GM23338 (cell line): ENCODE measurements around the gene RSRC2. TPM values are rescaled to one million over a fixed set of nuclear protein-coding genes. Genes with fewer than 3 reads are reported as not detected.

ENCODE experiments used
- ATAC-seq: fragments of 200-7000 bp; cut with Tn5 transposase; 3 replicates; pipeline ENCODE4 v1.9.1; 2020
- DNase-seq: peaks from one replicate; pipeline ENCODE4 v3.0.0-alpha.2; 2015; ENCODE audit warnings: low spot score
- H2AFZ ChIP-seq: fragments of 200-600 bp; sonication (generic); 2 replicates; pipeline ENCODE4 v1.8.0; 2016; ENCODE audit warnings: antibody characterized with exemption, mild to moderate bottlenecking, moderate library complexity
- H3F3A ChIP-seq: fragments of 200-600 bp; sonication (generic); replicated peaks from 2 replicates; pipeline ENCODE4 v1.8.0; 2017; ENCODE audit warnings: antibody characterized with exemption, mixed run types, low read depth
- H3K27ac ChIP-seq: fragments of 200-600 bp; sonication (generic); 2 replicates; pipeline ENCODE4 v1.6.1; 2016; ENCODE audit warnings: low read depth
- H3K27me3 ChIP-seq: fragments of 200-600 bp; sonication (generic); 2 replicates; pipeline ENCODE4 v1.8.0; 2016; ENCODE audit warnings: mild to moderate bottlenecking, mixed run types, moderate library complexity; ENCODE audit not compliant: insufficient read depth
- H3K36me3 ChIP-seq: fragments of 200-600 bp; sonication (generic); 2 replicates; pipeline ENCODE4 v1.8.0; 2016; ENCODE audit warnings: mild to moderate bottlenecking; ENCODE audit not compliant: insufficient read depth
- H3K4me1 ChIP-seq: fragments of 200-600 bp; sonication (generic); 2 replicates; pipeline ENCODE4 v1.8.0; 2016; ENCODE audit warnings: mild to moderate bottlenecking, moderate library complexity; ENCODE audit not compliant: insufficient read depth
- H3K4me2 ChIP-seq: fragments of 200-600 bp; sonication (generic); 2 replicates; pipeline ENCODE4 v1.7.1; 2017; ENCODE audit warnings: mixed run types
- H3K4me3 ChIP-seq: fragments of 200-600 bp; sonication (generic); 2 replicates; pipeline ENCODE4 v1.6.1; 2016; ENCODE audit warnings: mixed run types
- H3K79me2 ChIP-seq: fragments of 200-600 bp; sonication (generic); replicated peaks from 2 replicates; pipeline ENCODE4 v1.8.0; 2017; ENCODE audit warnings: mild to moderate bottlenecking; ENCODE audit not compliant: insufficient read depth
- H3K9me2 ChIP-seq: fragments of 200-600 bp; sonication (generic); 2 replicates; pipeline ENCODE4 v1.8.0; 2017; ENCODE audit not compliant: insufficient read depth
- H4K20me1 ChIP-seq: fragments of 200-600 bp; sonication (generic); replicated peaks from 2 replicates; pipeline ENCODE4 v1.8.0; 2017; ENCODE audit warnings: mild to moderate bottlenecking; ENCODE audit not compliant: insufficient read depth
- H3K27ac Mint-ChIP-seq: 2 replicates; pipeline ENCODE4 v1.8.0; 2020; ENCODE audit warnings: inconsistent platforms, mild to moderate bottlenecking, moderate library complexity, mixed read lengths
- H3K27me3 Mint-ChIP-seq: 3 replicates; pipeline ENCODE4 v1.8.0; 2022; ENCODE audit warnings: low read depth, mild to moderate bottlenecking, moderate library complexity, mixed read lengths, inconsistent platforms; ENCODE audit not compliant: insufficient read depth, poor library complexity
- H3K36me3 Mint-ChIP-seq: 3 replicates; pipeline ENCODE4 v1.8.0; 2021; ENCODE audit warnings: low read depth, mild to moderate bottlenecking, inconsistent platforms, moderate library complexity, mixed read lengths
- H3K4me1 Mint-ChIP-seq: 3 replicates; pipeline ENCODE4 v1.8.0; 2020; ENCODE audit warnings: mild to moderate bottlenecking, inconsistent platforms, mixed read lengths
- H3K4me3 Mint-ChIP-seq: 3 replicates; pipeline ENCODE4 v1.8.0; 2021; ENCODE audit warnings: moderate library complexity, mild to moderate bottlenecking, inconsistent platforms, mixed read lengths
- H3K9me3 Mint-ChIP-seq: 3 replicates; pipeline ENCODE4 v1.8.0; 2020; ENCODE audit warnings: moderate library complexity, mild to moderate bottlenecking, inconsistent platforms, mixed read lengths
- CREB1 ChIP-seq: fragments of 250-450 bp; sonication (Bioruptor Pico); IDR thresholded peaks from 2 replicates; pipeline ENCODE4 v1.5.0; 2020; ENCODE audit warnings: low read depth, mild to moderate bottlenecking, moderate library complexity
- ETS1 ChIP-seq: IDR thresholded peaks from 2 replicates; pipeline ENCODE4 v1.6.1; 2016; ENCODE audit warnings: antibody characterized with exemption
- EZH2 ChIP-seq: fragments of 200-600 bp; sonication (generic); IDR thresholded peaks from one replicate; pipeline ENCODE4 v1.8.0; 2017; ENCODE audit warnings: antibody characterized with exemption, mild to moderate bottlenecking, low read depth; ENCODE audit not compliant: unreplicated experiment
- EZH2phosphoT487 ChIP-seq: fragments of 200-600 bp; sonication (generic); IDR thresholded peaks from one replicate; pipeline ENCODE4 v1.8.1; 2018; ENCODE audit warnings: antibody characterized with exemption; ENCODE audit not compliant: unreplicated experiment
- JUNB ChIP-seq: IDR thresholded peaks from one replicate; pipeline ENCODE4 v1.6.1; 2016; ENCODE audit warnings: antibody characterized with exemption; ENCODE audit not compliant: unreplicated experiment
- NANOG ChIP-seq: IDR thresholded peaks from 2 replicates; pipeline ENCODE4 v1.6.1; 2016; ENCODE audit warnings: antibody characterized with exemption, borderline replicate concordance
- POLR2AphosphoS5 ChIP-seq: IDR thresholded peaks from 2 replicates; pipeline ENCODE4 v1.6.1; 2016; ENCODE audit warnings: antibody characterized with exemption, low read depth
- STAT1 ChIP-seq: IDR thresholded peaks from one replicate; pipeline ENCODE4 v1.6.1; 2016; ENCODE audit warnings: antibody characterized with exemption; ENCODE audit not compliant: unreplicated experiment
- ZNF114 ChIP-seq: fragments of 250-450 bp; sonication (Bioruptor Pico); IDR thresholded peaks from 2 replicates; pipeline ENCODE4 v1.5.0; 2020; ENCODE audit warnings: mild to moderate bottlenecking, moderate library complexity
- ZNF331 ChIP-seq: fragments of 250-450 bp; sonication (Bioruptor Pico); IDR thresholded peaks from 2 replicates; pipeline ENCODE4 v1.5.0; 2020; ENCODE audit warnings: low read depth, mild to moderate bottlenecking, moderate library complexity
- polyA plus RNA-seq: library from polyadenylated mRNA; unstranded; fragments of >200 nt; fragmentation: Nextera tagmentation; extraction: Ambion mirVana; gene quantifications from 2 replicates; pipeline ENCODE4 v1.2.1, GENCODE V29; 2016
- total RNA-seq: library from RNA; depleted of rRNA; stranded (reverse); fragments of >200 nt; shearing (Covaris generic); gene quantifications from 2 replicates; pipeline ENCODE4 v1.2.3, GENCODE V29; 2014
- TF ChIP-seq, protein P1 (sequence below): fragments of 250-450 bp; sonication (Bioruptor Pico); IDR thresholded peaks from 2 replicates; pipeline ENCODE4 v1.5.0; 2020; ENCODE audit warnings: mild to moderate bottlenecking, moderate library complexity
- TF ChIP-seq, protein P2 (sequence below): IDR thresholded peaks from one replicate; pipeline ENCODE4 v1.6.1; 2018; ENCODE audit warnings: antibody characterized with exemption; ENCODE audit not compliant: unreplicated experiment

The RSRC2 gene
- total and polyA plus RNA-seq, 2 experiments from 2014 or later, result 76.3 to 184 TPM

GRCh38 chr12:122538496-122538895 lies 11.8 kb upstream of the RSRC2 start (continued):
- TF ChIP-seq, protein P1, sequence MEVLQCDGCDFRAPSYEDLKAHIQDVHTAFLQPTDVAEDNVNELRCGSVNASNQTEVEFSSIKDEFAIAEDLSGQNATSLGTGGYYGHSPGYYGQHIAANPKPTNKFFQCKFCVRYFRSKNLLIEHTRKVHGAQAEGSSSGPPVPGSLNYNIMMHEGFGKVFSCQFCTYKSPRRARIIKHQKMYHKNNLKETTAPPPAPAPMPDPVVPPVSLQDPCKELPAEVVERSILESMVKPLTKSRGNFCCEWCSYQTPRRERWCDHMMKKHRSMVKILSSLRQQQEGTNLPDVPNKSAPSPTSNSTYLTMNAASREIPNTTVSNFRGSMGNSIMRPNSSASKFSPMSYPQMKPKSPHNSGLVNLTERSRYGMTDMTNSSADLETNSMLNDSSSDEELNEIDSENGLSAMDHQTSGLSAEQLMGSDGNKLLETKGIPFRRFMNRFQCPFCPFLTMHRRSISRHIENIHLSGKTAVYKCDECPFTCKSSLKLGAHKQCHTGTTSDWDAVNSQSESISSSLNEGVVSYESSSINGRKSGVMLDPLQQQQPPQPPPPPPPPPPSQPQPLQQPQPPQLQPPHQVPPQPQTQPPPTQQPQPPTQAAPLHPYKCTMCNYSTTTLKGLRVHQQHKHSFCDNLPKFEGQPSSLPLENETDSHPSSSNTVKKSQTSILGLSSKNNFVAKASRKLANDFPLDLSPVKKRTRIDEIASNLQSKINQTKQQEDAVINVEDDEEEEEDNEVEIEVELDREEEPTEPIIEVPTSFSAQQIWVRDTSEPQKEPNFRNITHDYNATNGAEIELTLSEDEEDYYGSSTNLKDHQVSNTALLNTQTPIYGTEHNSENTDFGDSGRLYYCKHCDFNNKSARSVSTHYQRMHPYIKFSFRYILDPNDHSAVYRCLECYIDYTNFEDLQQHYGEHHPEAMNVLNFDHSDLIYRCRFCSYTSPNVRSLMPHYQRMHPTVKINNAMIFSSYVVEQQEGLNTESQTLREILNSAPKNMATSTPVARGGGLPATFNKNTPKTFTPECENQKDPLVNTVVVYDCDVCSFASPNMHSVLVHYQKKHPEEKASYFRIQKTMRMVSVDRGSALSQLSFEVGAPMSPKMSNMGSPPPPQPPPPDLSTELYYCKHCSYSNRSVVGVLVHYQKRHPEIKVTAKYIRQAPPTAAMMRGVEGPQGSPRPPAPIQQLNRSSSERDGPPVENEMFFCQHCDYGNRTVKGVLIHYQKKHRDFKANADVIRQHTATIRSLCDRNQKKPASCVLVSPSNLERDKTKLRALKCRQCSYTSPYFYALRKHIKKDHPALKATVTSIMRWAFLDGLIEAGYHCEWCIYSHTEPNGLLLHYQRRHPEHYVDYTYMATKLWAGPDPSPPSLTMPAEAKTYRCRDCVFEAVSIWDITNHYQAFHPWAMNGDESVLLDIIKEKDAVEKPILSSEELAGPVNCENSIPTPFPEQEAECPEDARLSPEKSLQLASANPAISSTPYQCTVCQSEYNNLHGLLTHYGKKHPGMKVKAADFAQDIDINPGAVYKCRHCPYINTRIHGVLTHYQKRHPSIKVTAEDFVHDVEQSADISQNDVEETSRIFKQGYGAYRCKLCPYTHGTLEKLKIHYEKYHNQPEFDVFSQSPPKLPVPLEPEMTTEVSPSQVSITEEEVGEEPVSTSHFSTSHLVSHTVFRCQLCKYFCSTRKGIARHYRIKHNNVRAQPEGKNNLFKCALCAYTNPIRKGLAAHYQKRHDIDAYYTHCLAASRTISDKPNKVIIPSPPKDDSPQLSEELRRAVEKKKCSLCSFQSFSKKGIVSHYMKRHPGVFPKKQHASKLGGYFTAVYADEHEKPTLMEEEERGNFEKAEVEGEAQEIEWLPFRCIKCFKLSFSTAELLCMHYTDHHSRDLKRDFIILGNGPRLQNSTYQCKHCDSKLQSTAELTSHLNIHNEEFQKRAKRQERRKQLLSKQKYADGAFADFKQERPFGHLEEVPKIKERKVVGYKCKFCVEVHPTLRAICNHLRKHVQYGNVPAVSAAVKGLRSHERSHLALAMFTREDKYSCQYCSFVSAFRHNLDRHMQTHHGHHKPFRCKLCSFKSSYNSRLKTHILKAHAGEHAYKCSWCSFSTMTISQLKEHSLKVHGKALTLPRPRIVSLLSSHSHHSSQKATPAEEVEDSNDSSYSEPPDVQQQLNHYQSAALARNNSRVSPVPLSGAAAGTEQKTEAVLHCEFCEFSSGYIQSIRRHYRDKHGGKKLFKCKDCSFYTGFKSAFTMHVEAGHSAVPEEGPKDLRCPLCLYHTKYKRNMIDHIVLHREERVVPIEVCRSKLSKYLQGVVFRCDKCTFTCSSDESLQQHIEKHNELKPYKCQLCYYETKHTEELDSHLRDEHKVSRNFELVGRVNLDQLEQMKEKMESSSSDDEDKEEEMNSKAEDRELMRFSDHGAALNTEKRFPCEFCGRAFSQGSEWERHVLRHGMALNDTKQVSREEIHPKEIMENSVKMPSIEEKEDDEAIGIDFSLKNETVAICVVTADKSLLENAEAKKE (CRISPR knock-in tag), result no peak
- TF ChIP-seq NANOG (no peak), ZNF114 (CRISPR knock-in tag) (no peak)

DNA sequence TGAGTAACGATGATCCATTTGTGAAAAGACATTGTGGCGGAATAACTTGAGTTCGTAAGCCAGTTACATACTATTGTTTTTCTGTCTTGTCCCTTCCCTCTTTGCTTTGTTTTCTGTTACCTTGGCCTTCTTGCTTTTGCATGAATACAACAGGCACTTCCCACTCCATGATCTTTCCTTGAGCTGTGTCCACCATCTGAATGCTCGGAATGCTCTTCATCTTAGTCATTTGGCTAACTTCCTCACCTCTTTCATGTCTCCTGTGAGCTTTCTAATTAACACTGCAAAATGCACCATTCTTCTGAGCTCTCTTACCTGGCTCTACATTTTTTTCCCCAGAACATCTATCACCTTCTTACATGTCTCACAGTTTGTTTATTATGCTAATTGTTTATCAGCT lies 10.3 kb upstream of the RSRC2 start:
- H3K27ac ChIP-seq, result no peak overlapping the region
- peaks cover 59% of the 10 kb centered on the region for H3K36me3 Mint-ChIP-seq
- no peak overlapping the region for H3K27ac Mint-ChIP-seq
- H3F3A ChIP-seq, result no peaks in the 10 kb centered on the region
- H3K27me3 Mint-ChIP-seq, result no peaks in the 10 kb centered on the region
- ATAC-seq, result no peak
- H3K4me1 Mint-ChIP-seq, result no peaks in the 10 kb centered on the region
- no peaks in the 10 kb centered on the region for H3K4me1 ChIP-seq
- H3K27me3 ChIP-seq, result no peaks in the 10 kb centered on the region
- H3K4me3 Mint-ChIP-seq, result no peak overlapping the region
- H3K9me3 Mint-ChIP-seq, result no peaks in the 10 kb centered on the region
- H3K4me3 ChIP-seq, result no peak overlapping the region
- peaks cover 28% of the 10 kb centered on the region for H3K36me3 ChIP-seq
- H4K20me1 ChIP-seq, result peaks cover 9% of the 10 kb centered on the region
- no peak overlapping the region for H2AFZ ChIP-seq
- no peak overlapping the region for H3K4me2 ChIP-seq
- H3K79me2 ChIP-seq, result peaks cover 15% of the 10 kb centered on the region
- no peaks in the 10 kb centered on the region for H3K9me2 ChIP-seq
- no peak for DNase-seq
- TF ChIP-seq JUNB (no peak), POLR2AphosphoS5 (no peak), NANOG (no peak), ZNF331 (no peak), ZNF114 (CRISPR knock-in tag) (no peak), EZH2 (no peak), CREB1 (CRISPR knock-in tag) (no peak), STAT1 (no peak), EZH2phosphoT487 (no peak), ETS1 (no peak)
- TF ChIP-seq, protein P2, sequence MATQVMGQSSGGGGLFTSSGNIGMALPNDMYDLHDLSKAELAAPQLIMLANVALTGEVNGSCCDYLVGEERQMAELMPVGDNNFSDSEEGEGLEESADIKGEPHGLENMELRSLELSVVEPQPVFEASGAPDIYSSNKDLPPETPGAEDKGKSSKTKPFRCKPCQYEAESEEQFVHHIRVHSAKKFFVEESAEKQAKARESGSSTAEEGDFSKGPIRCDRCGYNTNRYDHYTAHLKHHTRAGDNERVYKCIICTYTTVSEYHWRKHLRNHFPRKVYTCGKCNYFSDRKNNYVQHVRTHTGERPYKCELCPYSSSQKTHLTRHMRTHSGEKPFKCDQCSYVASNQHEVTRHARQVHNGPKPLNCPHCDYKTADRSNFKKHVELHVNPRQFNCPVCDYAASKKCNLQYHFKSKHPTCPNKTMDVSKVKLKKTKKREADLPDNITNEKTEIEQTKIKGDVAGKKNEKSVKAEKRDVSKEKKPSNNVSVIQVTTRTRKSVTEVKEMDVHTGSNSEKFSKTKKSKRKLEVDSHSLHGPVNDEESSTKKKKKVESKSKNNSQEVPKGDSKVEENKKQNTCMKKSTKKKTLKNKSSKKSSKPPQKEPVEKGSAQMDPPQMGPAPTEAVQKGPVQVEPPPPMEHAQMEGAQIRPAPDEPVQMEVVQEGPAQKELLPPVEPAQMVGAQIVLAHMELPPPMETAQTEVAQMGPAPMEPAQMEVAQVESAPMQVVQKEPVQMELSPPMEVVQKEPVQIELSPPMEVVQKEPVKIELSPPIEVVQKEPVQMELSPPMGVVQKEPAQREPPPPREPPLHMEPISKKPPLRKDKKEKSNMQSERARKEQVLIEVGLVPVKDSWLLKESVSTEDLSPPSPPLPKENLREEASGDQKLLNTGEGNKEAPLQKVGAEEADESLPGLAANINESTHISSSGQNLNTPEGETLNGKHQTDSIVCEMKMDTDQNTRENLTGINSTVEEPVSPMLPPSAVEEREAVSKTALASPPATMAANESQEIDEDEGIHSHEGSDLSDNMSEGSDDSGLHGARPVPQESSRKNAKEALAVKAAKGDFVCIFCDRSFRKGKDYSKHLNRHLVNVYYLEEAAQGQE, result no peak
